Panc1 (cell line): ENCODE results near the gene LPIN3.

ENCODE experiments used
- CTCF ChIP-seq: fragments of 450-650 bp; IDR thresholded peaks from 2 replicates; pipeline ENCODE4 v1.5.1; 2017; ENCODE audit warnings: mild to moderate bottlenecking
- POLR2AphosphoS5 ChIP-seq: IDR thresholded peaks from 2 replicates; pipeline ENCODE4 v1.6.1; 2012; ENCODE audit warnings: mild to moderate bottlenecking, low read depth, low read length, moderate library complexity
- REST ChIP-seq, 2 experiments: IDR thresholded peaks; 2 replicates each; pipeline ENCODE4 v1.6.1; 2011 to 2012; ENCODE audit warnings: low read depth in 2 of 2, control low read depth in 1 of 2, low read length in 1 of 2, mild to moderate bottlenecking in 1 of 2, moderate library complexity in 1 of 2; ENCODE audit not compliant: insufficient read depth in 1 of 2
- SIN3A ChIP-seq: IDR thresholded peaks from 2 replicates; pipeline ENCODE4 v1.6.1; 2012; ENCODE audit warnings: low read depth, mild to moderate bottlenecking, low read length, moderate library complexity, borderline replicate concordance; ENCODE audit not compliant: insufficient read depth
- TCF7L2 ChIP-seq: IDR thresholded peaks from 2 replicates; pipeline ENCODE4 v1.6.1; 2011; ENCODE audit warnings: mild to moderate bottlenecking, low read depth, low read length, inconsistent platforms

- TF ChIP-seq CTCF, result no peak
- no peak for TF ChIP-seq POLR2AphosphoS5
- no peak for TF ChIP-seq REST (IDR thresholded peaks at IDR 0.05; ENCODE audit: insufficient read depth in 1 of 2, low read depth in 2 of 2, low read length in 1 of 2)
- no peak for TF ChIP-seq TCF7L2
- TF ChIP-seq SIN3A, result no peak
Measured at GRCh38 chr20:41344477-41344876, 3.9 kb downstream of the LPIN3 start.
